Bone marrow (tissue), 2 donors: ENCODE measurements around the gene FRYL.
A peak's percentile ranks its signal among the peaks of the same experiment; 100 is the strongest.

ENCODE experiments used
- DNase-seq, 2 donors: peaks; one replicate each; lab custom pipeline; 2025; lab: John Stamatoyannopoulos, UW

Gene FRYL

GRCh38 chr4:48620831-48621230 lies 159.2 kb downstream of the FRYL start:
- no peak for DNase-seq

GRCh38 chr4:48620093-48620492 lies 160.0 kb downstream of the FRYL start:
- DNase-seq, result no peak

- no peak for DNase-seq
Measured at GRCh38 chr4:48604527-48604926, 175.6 kb downstream of the FRYL start.

GRCh38 chr4:48604041-48604440 lies 176.0 kb downstream of the FRYL start:
- no peak for DNase-seq

GRCh38 chr4:48603366-48604003 lies 176.6 kb downstream of the FRYL start:
- no peak for DNase-seq

GRCh38 chr4:48602763-48603162 lies 177.3 kb downstream of the FRYL start:
- no peak for DNase-seq

- no peak for DNase-seq
Measured at GRCh38 chr4:48602222-48602621, 177.9 kb downstream of the FRYL start.

GRCh38 chr4:48596336-48596735 lies 183.7 kb downstream of the FRYL start:
- DNase-seq, result no peak

- no peak for DNase-seq
Measured at GRCh38 chr4:48594180-48594579, 185.9 kb downstream of the FRYL start.

- no peak for DNase-seq
Measured at GRCh38 chr4:48591372-48591771, 188.7 kb downstream of the FRYL start.

- no peak for DNase-seq
Measured at GRCh38 chr4:48590884-48591283, 189.2 kb downstream of the FRYL start.

- no peak for DNase-seq
Measured at GRCh38 chr4:48589098-48589445, 191.0 kb downstream of the FRYL start.

GRCh38 chr4:48588230-48589097 lies 191.6 kb downstream of the FRYL start:
- no peak for DNase-seq

- DNase-seq, result no peak
Measured at GRCh38 chr4:48585401-48585800, 194.7 kb downstream of the FRYL start.

GRCh38 chr4:48578132-48578968 lies 201.7 kb downstream of the FRYL start:
- peak in 1 of 2 donors; percentile 50 for DNase-seq

- DNase-seq, result no peak
Measured at GRCh38 chr4:48575964-48576363, 204.1 kb downstream of the FRYL start.

- no peak for DNase-seq
Measured at GRCh38 chr4:48571471-48571870, 208.6 kb downstream of the FRYL start.

- DNase-seq, result no peak
Measured at GRCh38 chr4:48570646-48571220, 209.3 kb downstream of the FRYL start.

GRCh38 chr4:48566034-48566384 lies 214.1 kb downstream of the FRYL start:
- DNase-seq, result no peak

- DNase-seq, result no peak
Measured at GRCh38 chr4:48565362-48566033, 214.6 kb downstream of the FRYL start.

- no peak for DNase-seq
Measured at GRCh38 chr4:48564151-48564550, 215.9 kb downstream of the FRYL start.

GRCh38 chr4:48558819-48559218 lies 221.3 kb downstream of the FRYL start:
- no peak for DNase-seq
